ENCODE results near the gene DNASE2. TPM values are rescaled to one million over a fixed set of nuclear protein-coding genes. Genes with fewer than 3 reads are reported as not detected.

The DNASE2 gene
- polyA plus RNA-seq, result 23.5 to 38.3 TPM (median 27.2 TPM) in 3 replicates
- polyA plus RNA-seq (2011; ENCODE audit: low read depth), result 12.9 TPM
- 15.1 and 19.5 TPM in 2 replicates for polyA plus RNA-seq (2011; cell fraction: cytosol; rRNA removed)
- polyA plus RNA-seq (2011; cell fraction: nucleus; rRNA removed), result 25.0 and 32.5 TPM in 2 replicates
- polyA plus RNA-seq (2012; ENCODE audit: low replicate concordance), result 23.8 and 31.5 TPM in 2 replicates
- 18.2 to 25.2 TPM (median 24.0 TPM) in 3 replicates for polyA minus RNA-seq
- polyA minus RNA-seq (2011; cell fraction: cytosol; rRNA and poly(A)+ RNA removed), result 25.3 TPM
- 21.4 and 26.1 TPM in 2 replicates for polyA minus RNA-seq (2011; cell fraction: nucleus; rRNA and poly(A)+ RNA removed)

- no peak for TF ChIP-seq CTCF (optimal IDR thresholded peaks at IDR 0.05 in 1 of 3, IDR thresholded peaks at IDR 0.05 in 1 of 3, conservative IDR thresholded peaks at IDR 0.05 in 1 of 3; ENCODE audit: extremely low read depth in 1 of 3, insufficient read depth in 2 of 3, low read length in 3 of 3)
- peaks cover 10% of the 10 kb centered on the region for H3K9me3 ChIP-seq (ENCODE audit: control insufficient read depth, low read depth, low read length)
- H3K27me3 ChIP-seq (ENCODE audit: control insufficient read depth, extremely low read depth, insufficient read depth, low read length), result no peaks in the 10 kb centered on the region
- H4K20me1 ChIP-seq (ENCODE audit: control insufficient read depth, extremely low read depth, insufficient read depth, low read length), result no peaks in the 10 kb centered on the region
- peak within 1 kb of the TSS; percentile 90 for H3K9ac ChIP-seq (ENCODE audit: control insufficient read depth, extremely low read depth, insufficient read depth, low read length)
- peak within 1 kb of the TSS; percentile 82 for H3K27ac ChIP-seq (ENCODE audit: control insufficient read depth, insufficient read depth, low read length)
- FAIRE-seq, result peak; percentile 69
- DNase-seq (ENCODE audit: low read depth, low spot score), result peak; percentile 68
- dilution Hi-C loops (cut with MboI; ENCODE audit: extremely low pct_ligation_motif_present, low sequenced_read_pairs), result no loop called here
- peak within 1 kb of the TSS; percentile 92 for H2AFZ ChIP-seq (ENCODE audit: control insufficient read depth, low read length)
- peaks cover 6% of the 10 kb centered on the region for H3K4me1 ChIP-seq (ENCODE audit: control insufficient read depth, extremely low read depth, insufficient read depth, low read length)
- H3K4me2 ChIP-seq (ENCODE audit: control insufficient read depth, extremely low read depth, insufficient read depth, low read depth, low read length), result peak within 1 kb of the TSS; percentile 83
- no peaks in the 10 kb centered on the region for H3K79me2 ChIP-seq (ENCODE audit: control insufficient read depth, insufficient read depth, low read length)
- peaks cover 4 to 5% of the 10 kb centered on the region in 2 experiments for H3K36me3 ChIP-seq (ENCODE audit: control insufficient read depth in 2 of 2, extremely low read depth in 1 of 2, insufficient read depth in 2 of 2, low read length in 2 of 2)
- peak within 1 kb of the TSS; percentile 80 to 97 (median 89) for H3K4me3 ChIP-seq (ENCODE audit: control insufficient read depth in 2 of 3, extremely low read depth in 1 of 3, insufficient read depth in 2 of 3, low read depth in 1 of 3, low read length in 3 of 3)
- H3K9me1 ChIP-seq (ENCODE audit: control insufficient read depth, extremely low read depth, insufficient read depth, low read length), result no peaks in the 10 kb centered on the region
Observed at GRCh38 chr19:12881172-12881808, at the start of gene DNASE2. Gene DNASE2, minus strand, starts transcription at chr19:12881449. Its CDS starts 74 bp downstream, at chr19:12881375.

GRCh38 chr19:12930002-12930645, 48.9 kb upstream of the DNASE2 start:
- Histone ChIP-seq H3K36me3 (ENCODE audit: control insufficient read depth in 2 of 2, extremely low read depth in 1 of 2, insufficient read depth in 2 of 2, low read length in 2 of 2) (peaks cover 34 to 36% of the 10 kb centered on the region in 2 experiments), H3K27ac (ENCODE audit: control insufficient read depth, insufficient read depth, low read length) (no peak overlapping the region)

More at GRCh38 chr19:12930002-12930645, 48.9 kb upstream of the DNASE2 start:
- TF ChIP-seq EZH2 (IDR thresholded peaks at IDR 0.05; ENCODE audit: low read length) (no peak), CTCF (optimal IDR thresholded peaks at IDR 0.05 in 1 of 3, IDR thresholded peaks at IDR 0.05 in 1 of 3, conservative IDR thresholded peaks at IDR 0.05 in 1 of 3; ENCODE audit: extremely low read depth in 1 of 3, insufficient read depth in 2 of 3, low read length in 3 of 3) (peak in 1 of 3 experiments; percentile 1)
- Histone ChIP-seq H3K4me1 (ENCODE audit: control insufficient read depth, extremely low read depth, insufficient read depth, low read length) (peaks cover 6% of the 10 kb centered on the region), H3K9ac (ENCODE audit: control insufficient read depth, extremely low read depth, insufficient read depth, low read length) (no peak overlapping the region), H3K4me3 (ENCODE audit: control insufficient read depth in 2 of 3, extremely low read depth in 1 of 3, insufficient read depth in 2 of 3, low read depth in 1 of 3, low read length in 3 of 3) (no peak overlapping the region), H3K9me1 (ENCODE audit: control insufficient read depth, extremely low read depth, insufficient read depth, low read length) (no peaks in the 10 kb centered on the region), H4K20me1 (ENCODE audit: control insufficient read depth, extremely low read depth, insufficient read depth, low read length) (peaks cover 3% of the 10 kb centered on the region), H2AFZ (ENCODE audit: control insufficient read depth, low read length) (no peak overlapping the region), H3K4me2 (ENCODE audit: control insufficient read depth, extremely low read depth, insufficient read depth, low read depth, low read length) (no peak overlapping the region), H3K9me3 (ENCODE audit: control insufficient read depth, low read depth, low read length) (no peaks in the 10 kb centered on the region), H3K27me3 (ENCODE audit: control insufficient read depth, extremely low read depth, insufficient read depth, low read length) (no peaks in the 10 kb centered on the region), H3K79me2 (ENCODE audit: control insufficient read depth, insufficient read depth, low read length) (peaks cover 36% of the 10 kb centered on the region)
- DNase-seq (ENCODE audit: low read depth, low spot score) (no peak), FAIRE-seq (no peak)
- dilution Hi-C loops (cut with MboI; ENCODE audit: extremely low pct_ligation_motif_present, low sequenced_read_pairs), result no loop called here
